GM18861 (cell line): Measurements from ENCODE around the gene DDIT4.
"Not testable (repeated sequence)": the region's sequence is repeated elsewhere in the genome, so short reads cannot be mapped to it uniquely, and the experiment has no call there.

Experiments used
- ATAC-seq: cut with Tn5 transposase; IDR thresholded peaks from one replicate; pipeline ENCODE4 v1.9.1; 2021; ENCODE audit not compliant: unreplicated experiment

DDIT4 gene

DNA sequence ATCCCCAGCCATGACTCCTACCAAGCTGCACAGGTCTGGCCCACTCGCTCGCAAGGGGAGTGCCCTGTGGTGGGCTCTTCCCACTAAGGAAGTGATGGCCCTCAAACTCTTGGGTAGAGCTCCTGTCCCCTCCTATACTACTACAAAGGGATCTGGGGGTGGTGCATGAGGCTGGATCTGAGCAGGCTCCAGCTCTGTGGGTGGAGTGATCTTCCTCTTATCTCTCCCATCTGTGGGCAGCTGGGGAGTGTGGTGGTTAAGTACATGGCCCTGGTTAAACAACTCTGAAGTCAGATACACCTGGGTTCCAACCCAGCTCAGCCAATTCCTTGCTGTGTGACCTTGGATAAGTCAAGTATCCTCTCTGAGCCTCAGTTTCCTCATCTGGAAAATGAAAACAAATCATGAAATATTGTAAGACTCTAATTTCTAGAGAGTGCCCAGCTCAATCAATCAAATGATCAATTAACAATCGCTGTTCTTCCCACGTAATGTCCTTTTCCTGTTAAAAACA lies 17.4 kb downstream of the DDIT4 start:
- no peak for ATAC-seq

DNA sequence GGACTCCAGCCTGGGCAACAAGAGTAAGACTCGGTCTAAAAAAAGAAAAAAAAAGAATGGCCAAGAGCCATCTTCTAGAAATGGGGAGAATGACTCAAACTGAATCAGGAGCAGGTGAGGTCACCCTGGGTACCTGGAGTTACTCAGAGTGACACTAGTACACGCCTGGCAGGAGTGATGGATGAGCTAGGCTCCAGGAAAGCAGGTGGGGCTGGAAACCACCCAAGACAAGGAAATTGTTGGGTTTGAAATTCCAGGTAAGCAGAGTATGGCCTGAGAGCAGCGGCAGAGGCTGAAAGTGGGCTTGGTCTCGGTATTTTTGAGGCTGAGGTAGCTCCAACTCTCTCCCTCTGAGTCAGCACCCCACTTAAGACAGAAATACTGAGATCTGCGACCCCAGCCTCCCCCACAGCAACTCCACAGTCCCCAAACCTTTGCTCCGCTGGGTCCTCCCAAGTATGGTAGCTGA lies 18.5 kb downstream of the DDIT4 start:
- no peak for ATAC-seq

- ATAC-seq, result no peak
These were observed 21.7 kb downstream of the DDIT4 start for GRCh38 chr10:72295330-72295910.

- not testable (repeated sequence) for ATAC-seq
These were observed 23.1 kb downstream of the DDIT4 start for GRCh38 chr10:72296829-72297280.

DNA sequence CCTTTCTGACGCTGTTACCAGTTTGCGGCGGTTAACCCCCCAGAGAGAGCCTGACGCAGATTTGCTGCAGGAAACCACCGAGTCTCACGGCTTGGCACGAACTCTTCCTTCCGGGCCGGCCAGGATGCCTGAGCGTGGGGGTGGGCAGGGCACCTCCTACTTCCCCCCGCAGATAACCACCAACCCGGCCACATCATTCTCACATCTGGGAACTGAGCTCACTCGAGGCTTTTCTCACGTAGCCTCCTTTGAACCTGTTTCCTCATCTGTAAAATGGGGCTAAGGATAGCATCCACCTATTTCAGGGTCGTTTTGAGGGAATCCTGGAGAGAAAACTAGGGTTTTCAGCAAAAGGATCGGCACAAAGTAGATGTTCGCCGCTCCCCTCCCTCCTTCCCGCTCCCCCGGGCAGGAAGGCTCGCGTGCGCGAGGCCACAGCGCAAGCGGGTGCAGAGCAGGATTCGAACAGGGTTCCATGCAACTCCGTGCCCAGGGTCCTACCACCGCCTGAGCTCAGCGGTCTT lies 23.6 kb downstream of the DDIT4 start:
- ATAC-seq, result peak; percentile 47

- ATAC-seq, result peak; percentile 69
These were observed 24.3 kb downstream of the DDIT4 start for GRCh38 chr10:72297805-72298591.

DNA sequence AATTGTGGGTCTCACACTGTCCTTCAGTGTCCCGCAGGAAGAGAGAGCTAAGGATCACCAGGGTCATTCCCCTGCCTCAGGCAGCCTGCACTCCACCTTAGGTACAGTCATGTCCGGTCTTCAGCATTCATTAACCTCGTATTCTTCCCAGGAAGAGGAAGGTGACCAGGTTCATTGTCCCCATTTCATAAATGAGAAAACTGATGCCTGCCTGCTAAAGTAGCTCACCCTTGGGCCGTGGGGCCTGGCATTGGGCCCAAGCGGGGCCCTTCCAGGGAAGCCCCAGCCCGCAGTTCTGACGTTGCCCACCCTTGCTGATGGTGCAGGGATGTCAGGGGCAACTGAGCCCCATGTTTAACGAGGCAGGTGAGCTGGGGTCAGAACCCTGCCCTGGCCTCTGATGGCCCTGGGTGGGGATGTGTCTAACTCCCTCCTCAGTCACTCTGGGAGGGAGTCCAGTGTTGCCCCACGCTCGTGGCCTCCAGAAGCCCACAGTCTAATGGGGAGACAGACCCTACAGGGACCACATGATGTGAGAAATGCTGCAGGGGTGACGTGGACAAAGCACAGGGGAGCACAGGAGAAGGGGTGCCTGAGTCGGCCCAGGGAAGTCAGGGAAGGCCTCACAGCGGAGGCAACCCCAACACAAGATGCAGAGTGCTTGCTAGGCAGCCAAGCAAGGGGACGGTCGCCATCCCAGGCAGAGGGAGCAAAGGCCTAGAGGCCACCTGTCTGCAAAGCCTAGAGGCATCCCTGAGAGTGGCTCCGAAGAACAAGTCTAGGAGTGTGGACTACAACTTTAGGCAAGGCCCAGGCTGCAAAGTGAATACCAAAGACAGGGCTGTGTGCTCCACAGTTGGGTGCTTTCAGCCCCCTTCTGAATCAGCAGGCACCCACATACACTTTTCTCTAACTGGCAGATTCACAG lies 25.1 kb downstream of the DDIT4 start:
- ATAC-seq, result no peak

DNA sequence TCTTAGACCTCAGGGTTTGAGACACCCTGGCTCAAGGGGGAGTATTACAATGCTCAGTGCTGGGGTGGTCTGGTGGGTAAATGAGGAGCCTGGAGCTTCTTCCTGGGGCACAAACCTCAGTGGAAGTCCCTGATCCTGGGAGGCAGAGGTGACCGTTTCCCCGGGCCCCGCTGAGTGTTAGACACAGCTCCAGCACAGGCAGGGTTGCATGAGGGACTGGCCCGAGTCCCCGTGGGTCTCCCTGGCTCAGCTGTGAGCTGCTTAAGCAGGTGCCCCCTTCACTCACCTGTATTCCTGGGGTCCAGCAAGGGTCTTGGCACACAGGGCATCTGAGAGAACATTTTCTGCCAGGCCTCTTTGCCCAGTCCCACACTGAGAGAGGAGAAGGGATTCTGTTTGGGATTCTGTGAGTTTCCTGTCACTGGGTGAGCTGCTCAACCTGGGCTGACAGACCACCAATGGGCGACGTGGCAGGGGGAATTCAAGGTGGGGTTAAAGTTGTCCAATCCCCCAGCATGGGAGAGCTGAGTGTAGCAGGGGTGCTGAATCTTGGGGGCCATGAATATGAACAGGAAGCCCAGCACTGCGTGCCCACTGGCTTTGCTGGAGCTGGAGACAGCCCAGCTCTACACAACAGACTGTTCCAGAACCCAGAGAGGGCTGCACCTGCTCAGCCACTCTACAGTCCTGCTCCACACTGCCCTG lies 29.9 kb downstream of the DDIT4 start:
- no peak for ATAC-seq

- ATAC-seq, result no peak
These were observed 32.6 kb downstream of the DDIT4 start for GRCh38 chr10:72306215-72306760.

GRCh38 chr10:72307711-72308110 lies 34.0 kb downstream of the DDIT4 start:
- ATAC-seq, result not testable (repeated sequence)

DNA sequence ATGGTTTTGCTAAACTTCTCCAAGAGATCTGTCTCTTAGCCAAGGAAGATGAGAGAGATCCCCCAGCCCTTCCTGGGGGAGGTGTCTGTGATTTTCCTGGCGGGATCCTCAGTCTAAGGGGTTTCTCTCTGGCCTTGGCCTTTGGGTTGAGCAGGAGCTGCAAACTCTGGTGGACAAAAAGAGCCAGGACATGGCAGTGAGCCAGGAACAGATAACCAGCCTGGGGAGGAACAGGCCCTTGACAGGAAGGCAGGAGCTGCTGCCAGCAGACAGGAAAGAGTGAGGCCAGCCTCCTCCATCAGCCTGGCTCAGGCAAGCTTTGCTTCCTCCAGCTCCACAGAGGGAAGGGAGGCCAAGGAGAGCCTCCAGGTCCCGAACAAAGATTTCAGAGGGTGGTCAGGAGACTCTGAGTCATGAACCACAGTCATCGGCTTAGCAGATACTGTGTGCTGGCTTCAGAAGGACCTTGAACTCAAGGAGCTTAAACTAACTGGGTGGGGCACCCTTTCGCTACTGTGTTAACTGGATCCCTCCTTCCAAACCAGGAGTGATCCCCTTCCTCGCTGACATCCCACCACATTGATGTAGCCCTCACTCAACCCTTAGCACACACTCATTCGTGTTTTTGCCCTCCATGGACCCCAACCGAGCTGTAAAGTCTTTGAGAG lies 34.7 kb downstream of the DDIT4 start:
- no peak for ATAC-seq

GRCh38 chr10:72309290-72310240 lies 35.8 kb downstream of the DDIT4 start:
- no peak for ATAC-seq

- no peak for ATAC-seq
These were observed 36.5 kb downstream of the DDIT4 start for GRCh38 chr10:72310241-72310633.

GRCh38 chr10:72310636-72311035 lies 36.9 kb downstream of the DDIT4 start:
- ATAC-seq, result no peak

- no peak for ATAC-seq
These were observed 37.9 kb downstream of the DDIT4 start for GRCh38 chr10:72311667-72312066.

GRCh38 chr10:72312865-72313391 lies 39.2 kb downstream of the DDIT4 start:
- no peak for ATAC-seq

DNA sequence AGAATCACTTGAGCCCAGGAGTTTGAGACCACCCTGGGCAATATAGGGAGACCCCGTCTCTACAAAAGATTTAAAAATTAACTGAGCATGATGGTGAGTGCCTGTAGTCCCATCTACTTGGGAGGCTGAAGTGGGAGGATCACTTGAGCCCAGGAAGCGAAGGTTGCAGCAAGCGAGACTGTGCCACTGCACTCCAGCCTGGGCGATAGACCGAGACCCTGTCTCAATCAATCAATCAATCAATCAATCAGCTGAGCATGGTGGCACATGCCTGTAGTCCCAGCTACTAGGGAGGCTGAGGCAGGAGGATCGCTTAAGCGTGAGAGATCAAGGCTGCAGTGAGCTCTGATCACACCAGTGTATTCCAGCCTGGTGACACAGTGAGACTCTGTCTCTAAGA lies 40.5 kb downstream of the DDIT4 start:
- no peak for ATAC-seq

GRCh38 chr10:72315054-72315453 lies 41.3 kb downstream of the DDIT4 start:
- ATAC-seq, result no peak
